Nephron progenitor cell (in vitro differentiated cells): Measurements from ENCODE around the gene CIROP.
"Not testable (repeated sequence)": the region's sequence is repeated elsewhere in the genome, so short reads cannot be mapped to it uniquely, and the experiment has no call there.

Source experiments
- DNase-seq: peaks from one replicate; pipeline ENCODE4 v3.0.0; 2021
- H3K27ac Mint-ChIP-seq: 2 replicates; pipeline ENCODE4 v1.8.0; 2021; ENCODE audit warnings: mild to moderate bottlenecking, moderate library complexity, mixed read lengths
- H3K27me3 Mint-ChIP-seq: 2 replicates; pipeline ENCODE4 v1.8.0; 2021; ENCODE audit warnings: mild to moderate bottlenecking, low read depth, mixed read lengths; ENCODE audit not compliant: poor library complexity
- H3K36me3 Mint-ChIP-seq: 2 replicates; pipeline ENCODE4 v1.8.0; 2021; ENCODE audit warnings: low read depth, mixed read lengths
- H3K4me1 Mint-ChIP-seq: 2 replicates; pipeline ENCODE4 v1.8.0; 2021; ENCODE audit warnings: mixed read lengths
- H3K4me3 Mint-ChIP-seq: 2 replicates; pipeline ENCODE4 v1.8.0; 2021; ENCODE audit warnings: mild to moderate bottlenecking, moderate library complexity, mixed read lengths
- H3K9me3 Mint-ChIP-seq: 2 replicates; pipeline ENCODE4 v1.8.0; 2021; ENCODE audit warnings: mild to moderate bottlenecking, moderate library complexity, mixed read lengths
- TF ChIP-seq, protein P1 (sequence below): fragments of 200-600 bp; sonication (generic); IDR thresholded peaks from 2 replicates; pipeline ENCODE4 v1.5.0; 2021; ENCODE audit warnings: antibody characterized with exemption

The CIROP gene

DNA sequence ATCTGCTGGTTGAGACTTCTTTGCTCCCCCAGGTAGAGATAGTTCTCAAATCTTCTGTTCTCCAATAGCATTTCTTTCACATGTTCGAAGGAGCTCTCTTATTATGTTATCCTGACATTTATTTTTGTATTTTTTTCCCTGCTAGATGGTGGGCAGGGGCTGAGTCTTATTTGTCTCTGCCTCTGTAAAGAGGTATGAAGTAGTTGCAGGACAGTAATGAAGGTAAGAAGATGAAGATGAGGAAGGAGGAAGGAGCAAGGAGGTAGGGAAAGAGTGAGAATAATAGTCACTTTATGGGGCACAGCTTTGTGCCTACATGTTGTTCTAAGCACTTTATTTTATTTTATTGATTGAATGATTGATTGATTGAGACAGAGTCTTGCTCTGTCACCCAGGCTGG lies 5.0 kb upstream of the CIROP start:
- H3K4me1 Mint-ChIP-seq, result peaks cover 33% of the 10 kb centered on the region
- no peak for DNase-seq
- H3K36me3 Mint-ChIP-seq, result no peaks in the 10 kb centered on the region
- TF ChIP-seq, protein P1, sequence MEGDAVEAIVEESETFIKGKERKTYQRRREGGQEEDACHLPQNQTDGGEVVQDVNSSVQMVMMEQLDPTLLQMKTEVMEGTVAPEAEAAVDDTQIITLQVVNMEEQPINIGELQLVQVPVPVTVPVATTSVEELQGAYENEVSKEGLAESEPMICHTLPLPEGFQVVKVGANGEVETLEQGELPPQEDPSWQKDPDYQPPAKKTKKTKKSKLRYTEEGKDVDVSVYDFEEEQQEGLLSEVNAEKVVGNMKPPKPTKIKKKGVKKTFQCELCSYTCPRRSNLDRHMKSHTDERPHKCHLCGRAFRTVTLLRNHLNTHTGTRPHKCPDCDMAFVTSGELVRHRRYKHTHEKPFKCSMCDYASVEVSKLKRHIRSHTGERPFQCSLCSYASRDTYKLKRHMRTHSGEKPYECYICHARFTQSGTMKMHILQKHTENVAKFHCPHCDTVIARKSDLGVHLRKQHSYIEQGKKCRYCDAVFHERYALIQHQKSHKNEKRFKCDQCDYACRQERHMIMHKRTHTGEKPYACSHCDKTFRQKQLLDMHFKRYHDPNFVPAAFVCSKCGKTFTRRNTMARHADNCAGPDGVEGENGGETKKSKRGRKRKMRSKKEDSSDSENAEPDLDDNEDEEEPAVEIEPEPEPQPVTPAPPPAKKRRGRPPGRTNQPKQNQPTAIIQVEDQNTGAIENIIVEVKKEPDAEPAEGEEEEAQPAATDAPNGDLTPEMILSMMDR, result no peak
- no peak overlapping the region for H3K27ac Mint-ChIP-seq
- H3K27me3 Mint-ChIP-seq, result peaks cover 5% of the 10 kb centered on the region
- no peak overlapping the region for H3K4me3 Mint-ChIP-seq
- H3K9me3 Mint-ChIP-seq, result no peaks in the 10 kb centered on the region

DNA sequence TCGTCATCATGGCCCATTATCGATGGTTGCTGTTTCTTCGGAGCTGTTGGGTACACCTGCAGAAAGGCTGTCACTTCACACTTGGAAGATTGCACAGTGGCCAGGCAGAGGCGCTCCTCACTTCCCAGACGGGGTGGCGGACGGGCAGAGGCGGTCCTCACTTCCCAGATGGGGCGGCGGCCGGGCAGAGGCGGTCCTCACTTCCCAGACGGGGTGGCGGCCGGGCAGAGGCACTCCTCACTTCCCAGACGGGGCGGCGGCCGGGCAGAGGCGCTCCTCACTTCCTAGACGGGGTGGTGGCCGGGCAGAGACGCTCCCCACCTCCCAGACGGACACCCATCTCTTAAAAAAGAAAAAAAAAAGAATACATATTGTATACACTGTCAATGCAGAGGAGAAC lies 3.4 kb upstream of the CIROP start:
- H3K27me3 Mint-ChIP-seq, result peaks cover 17% of the 10 kb centered on the region
- not testable (repeated sequence) for H3K4me3 Mint-ChIP-seq, DNase-seq, H3K9me3 Mint-ChIP-seq, H3K36me3 Mint-ChIP-seq, H3K27ac Mint-ChIP-seq
- H3K4me1 Mint-ChIP-seq, result peaks cover 31% of the 10 kb centered on the region

DNA sequence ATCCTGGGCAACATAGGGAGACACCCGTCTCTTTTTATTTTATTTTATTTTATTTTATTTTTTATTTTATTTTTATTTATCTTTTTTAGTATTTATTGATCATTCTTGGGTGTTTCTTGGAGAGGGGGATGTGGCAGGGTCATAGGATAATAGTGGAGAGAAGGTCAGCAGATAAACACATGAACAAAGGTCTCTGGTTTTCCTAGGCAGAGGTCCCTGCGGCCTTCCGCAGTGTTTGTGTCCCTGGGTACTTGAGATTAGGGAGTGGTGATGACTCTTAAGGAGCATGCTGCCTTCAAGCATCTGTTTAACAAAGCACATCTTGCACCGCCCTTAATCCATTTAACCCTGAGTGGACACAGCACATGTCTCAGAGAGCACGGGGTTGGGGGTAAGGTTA lies 2.8 kb upstream of the CIROP start:
- not testable (repeated sequence) for DNase-seq, H3K36me3 Mint-ChIP-seq, H3K27ac Mint-ChIP-seq, H3K9me3 Mint-ChIP-seq, H3K4me3 Mint-ChIP-seq
- Mint-ChIP-seq H3K27me3 (peaks cover 19% of the 10 kb centered on the region), H3K4me1 (peaks cover 31% of the 10 kb centered on the region)

DNA sequence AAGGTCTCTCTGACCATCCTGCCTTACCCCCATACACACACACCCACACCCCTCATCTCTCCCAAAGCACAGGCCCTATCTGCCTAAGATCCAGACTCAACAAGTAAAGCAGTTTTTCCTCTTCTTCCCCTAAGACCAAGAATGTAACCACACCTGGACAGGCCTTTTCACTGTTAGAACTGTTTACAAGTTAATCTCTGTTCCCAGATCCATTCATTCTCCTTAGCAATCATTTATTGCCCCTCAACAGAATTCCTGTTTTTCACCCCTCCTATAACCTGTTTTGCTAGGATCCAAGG lies 1.9 kb upstream of the CIROP start:
- H3K27me3 Mint-ChIP-seq, result peaks cover 19% of the 10 kb centered on the region
- H3K27ac Mint-ChIP-seq, result no peak overlapping the region
- TF ChIP-seq, protein P1, result no peak
- H3K9me3 Mint-ChIP-seq, result no peaks in the 10 kb centered on the region
- no peaks in the 10 kb centered on the region for H3K36me3 Mint-ChIP-seq
- H3K4me1 Mint-ChIP-seq, result peaks cover 31% of the 10 kb centered on the region
- DNase-seq, result no peak
- H3K4me3 Mint-ChIP-seq, result no peak overlapping the region

DNA sequence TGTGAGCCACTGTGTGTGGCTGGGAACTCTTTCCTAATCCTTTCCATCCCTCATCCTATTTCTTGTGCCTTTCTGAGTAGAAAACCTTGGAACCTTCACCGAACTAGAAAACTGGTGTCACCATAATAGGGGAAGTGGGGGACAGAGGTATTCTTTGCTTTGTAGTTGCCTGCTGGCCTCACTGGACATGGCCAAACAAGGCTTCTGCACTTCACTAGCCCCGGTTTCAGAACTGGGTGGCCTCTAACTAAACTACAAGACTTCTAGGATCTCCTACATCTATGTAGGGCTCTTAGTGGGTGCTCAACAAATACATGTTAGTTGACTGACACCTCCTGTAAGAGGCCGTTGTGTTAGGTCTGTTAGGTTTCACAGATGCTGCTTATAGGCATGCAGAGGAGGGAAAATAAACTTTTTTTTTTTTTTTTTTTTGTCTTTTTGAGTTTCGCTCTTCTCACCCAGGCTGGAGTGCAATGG lies 597 bp upstream of the CIROP start:
- Mint-ChIP-seq H3K4me1 (peaks cover 31% of the 10 kb centered on the region), H3K27ac (no peak overlapping the region), H3K4me3 (peak overlapping the region; percentile 63), H3K27me3 (peaks cover 19% of the 10 kb centered on the region), H3K9me3 (no peaks in the 10 kb centered on the region), H3K36me3 (no peaks in the 10 kb centered on the region)
- TF ChIP-seq, protein P1, result no peak
- no peak for DNase-seq

DNA sequence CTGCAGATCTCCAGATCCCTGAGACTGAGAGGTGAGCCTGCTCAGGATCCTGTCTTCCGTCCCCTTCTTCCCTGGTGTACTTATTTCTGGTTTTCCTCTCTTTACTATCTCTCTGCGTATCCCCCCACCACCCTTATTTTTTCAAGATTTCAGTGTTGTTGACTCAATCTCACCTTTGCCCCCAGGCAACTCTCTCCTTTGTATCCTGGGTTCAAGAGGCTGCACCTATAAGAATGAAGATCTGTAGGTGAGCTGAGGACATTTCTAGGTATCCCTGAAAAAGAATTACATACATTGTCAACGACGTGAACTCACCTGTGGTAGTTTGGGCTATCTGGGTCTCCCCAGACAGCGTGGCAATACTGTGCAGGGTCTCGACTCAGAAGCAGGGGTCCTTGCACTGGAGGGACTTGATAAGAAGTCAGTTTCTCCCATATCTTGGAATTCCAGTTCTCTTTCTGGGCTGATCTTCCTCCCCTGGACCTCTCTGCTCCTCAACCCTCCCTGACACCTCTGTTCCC lies 659 bp downstream of the CIROP start:
- peaks cover 2% of the 10 kb centered on the region for H3K36me3 Mint-ChIP-seq
- DNase-seq, result no peak
- H3K9me3 Mint-ChIP-seq, result no peaks in the 10 kb centered on the region
- H3K27me3 Mint-ChIP-seq, result peaks cover 19% of the 10 kb centered on the region
- TF ChIP-seq, protein P1, result no peak
- peak overlapping the region; percentile 19 for H3K27ac Mint-ChIP-seq
- peak overlapping the region; percentile 63 for H3K4me3 Mint-ChIP-seq
- H3K4me1 Mint-ChIP-seq, result peaks cover 31% of the 10 kb centered on the region

DNA sequence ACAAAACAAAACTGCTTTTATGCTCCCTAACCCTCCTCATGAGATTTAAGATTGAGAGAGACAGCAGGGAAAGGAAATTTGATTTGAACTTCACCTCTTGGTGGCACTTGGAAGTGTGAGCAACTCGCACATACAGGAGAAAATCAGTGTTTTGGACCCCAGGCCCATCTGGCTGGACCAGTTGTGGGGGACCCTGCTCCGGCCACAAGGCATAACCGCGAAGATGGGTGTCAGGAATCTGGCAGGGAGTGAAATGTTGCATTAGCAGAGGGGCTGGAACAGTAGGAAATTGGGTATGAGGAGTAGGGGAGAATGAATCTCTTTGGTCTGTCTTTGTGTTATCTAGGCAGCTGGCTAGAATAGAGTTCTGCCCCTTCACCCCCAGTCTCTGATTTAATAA lies 1.2 kb downstream of the CIROP start:
- Mint-ChIP-seq H3K4me1 (peaks cover 31% of the 10 kb centered on the region), H3K27ac (no peak overlapping the region), H3K27me3 (peaks cover 16% of the 10 kb centered on the region), H3K36me3 (peaks cover 8% of the 10 kb centered on the region), H3K9me3 (no peaks in the 10 kb centered on the region), H3K4me3 (no peak overlapping the region)
- TF ChIP-seq, protein P1, result no peak
- DNase-seq, result no peak
